Lower leg skin (tissue), 4 donors: Measurements from ENCODE around the gene IST1. TPM values are rescaled to one million over a fixed set of nuclear protein-coding genes. Genes with fewer than 3 reads are reported as not detected.

Experiments used
- DNase-seq, 2 donors: peaks; one replicate each; pipeline ENCODE4 v3.0.0-alpha.2; 2019; ENCODE audit warnings: low spot score in 2 of 2
- H3K4me3 ChIP-seq: fragments of 200-600 bp; sonication (generic); 2 replicates; pipeline ENCODE4 v1.5.1; 2017; ENCODE audit warnings: mild to moderate bottlenecking, low read depth; ENCODE audit not compliant: poor library complexity, severe bottlenecking
- POLR2A ChIP-seq, 2 donors: fragments of 450-650 bp; IDR thresholded peaks; one replicate each; pipeline ENCODE4 v1.6.1; 2016 to 2017; ENCODE audit warnings: antibody characterized with exemption in 2 of 2, mild to moderate bottlenecking in 1 of 2, moderate library complexity in 1 of 2
- WGBS, 2 donors: methylation state at CpG; one replicate each; pipeline ENCODE4 v1.1.5; 2018; 5-methylcytosine and 5-hydroxymethylcytosine counted together
- intact Hi-C: fragments of 100-400 bp; cut with DNase I; formaldehyde crosslinking; loops from one replicate; pipeline ENCODE4 v1.15.0; 2023; ENCODE audit warnings: low total_unique reads
- total RNA-seq, 4 donors: library from RNA; depleted of rRNA; stranded (reverse); fragments of >200 nt; gene quantifications; one replicate each; pipeline ENCODE4 v1.1.0, GENCODE V29; 2016
- TF ChIP-seq, protein P1 (sequence below), 3 donors: fragments of 450-650 bp; IDR thresholded peaks; one replicate each; pipeline ENCODE4 v1.5.1; 2016; ENCODE audit warnings: antibody characterized with exemption in 3 of 3, mild to moderate bottlenecking in 3 of 3, moderate library complexity in 2 of 3

Gene IST1
- total RNA-seq, 4 donors from 2014 or later = 153 to 227 (median 197) TPM

DNA sequence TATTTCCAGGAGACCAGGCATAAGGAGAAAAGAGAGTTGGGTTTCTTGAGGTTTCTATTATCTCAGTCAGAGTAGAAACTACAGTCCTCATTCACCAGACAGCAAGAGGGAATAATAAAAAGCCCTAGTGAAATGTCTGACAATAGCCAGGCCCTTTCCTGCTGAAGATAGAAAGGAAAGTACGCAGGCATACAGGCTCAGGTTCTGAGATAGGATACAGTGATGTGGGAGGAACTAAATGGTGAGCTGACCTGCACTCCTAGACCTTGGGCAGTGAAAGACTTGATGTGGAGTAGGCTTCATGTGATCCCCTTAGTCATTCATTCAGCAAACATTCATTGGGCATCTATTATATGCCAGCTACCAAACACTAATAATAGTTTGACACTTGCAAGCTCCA, 26.2 kb upstream of the IST1 start:
- 93 to 100% methylated on average over 1 of the region's 1 CpG for WGBS, 2 donors
- intact Hi-C loops = no loop called here
- DNase-seq = no peak
- H3K4me3 ChIP-seq = no peak overlapping the region
- TF ChIP-seq, protein P1, sequence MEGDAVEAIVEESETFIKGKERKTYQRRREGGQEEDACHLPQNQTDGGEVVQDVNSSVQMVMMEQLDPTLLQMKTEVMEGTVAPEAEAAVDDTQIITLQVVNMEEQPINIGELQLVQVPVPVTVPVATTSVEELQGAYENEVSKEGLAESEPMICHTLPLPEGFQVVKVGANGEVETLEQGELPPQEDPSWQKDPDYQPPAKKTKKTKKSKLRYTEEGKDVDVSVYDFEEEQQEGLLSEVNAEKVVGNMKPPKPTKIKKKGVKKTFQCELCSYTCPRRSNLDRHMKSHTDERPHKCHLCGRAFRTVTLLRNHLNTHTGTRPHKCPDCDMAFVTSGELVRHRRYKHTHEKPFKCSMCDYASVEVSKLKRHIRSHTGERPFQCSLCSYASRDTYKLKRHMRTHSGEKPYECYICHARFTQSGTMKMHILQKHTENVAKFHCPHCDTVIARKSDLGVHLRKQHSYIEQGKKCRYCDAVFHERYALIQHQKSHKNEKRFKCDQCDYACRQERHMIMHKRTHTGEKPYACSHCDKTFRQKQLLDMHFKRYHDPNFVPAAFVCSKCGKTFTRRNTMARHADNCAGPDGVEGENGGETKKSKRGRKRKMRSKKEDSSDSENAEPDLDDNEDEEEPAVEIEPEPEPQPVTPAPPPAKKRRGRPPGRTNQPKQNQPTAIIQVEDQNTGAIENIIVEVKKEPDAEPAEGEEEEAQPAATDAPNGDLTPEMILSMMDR (IDR thresholded peaks at IDR 0.05) = no peak
- TF ChIP-seq POLR2A (IDR thresholded peaks at IDR 0.05) = no peak

DNA sequence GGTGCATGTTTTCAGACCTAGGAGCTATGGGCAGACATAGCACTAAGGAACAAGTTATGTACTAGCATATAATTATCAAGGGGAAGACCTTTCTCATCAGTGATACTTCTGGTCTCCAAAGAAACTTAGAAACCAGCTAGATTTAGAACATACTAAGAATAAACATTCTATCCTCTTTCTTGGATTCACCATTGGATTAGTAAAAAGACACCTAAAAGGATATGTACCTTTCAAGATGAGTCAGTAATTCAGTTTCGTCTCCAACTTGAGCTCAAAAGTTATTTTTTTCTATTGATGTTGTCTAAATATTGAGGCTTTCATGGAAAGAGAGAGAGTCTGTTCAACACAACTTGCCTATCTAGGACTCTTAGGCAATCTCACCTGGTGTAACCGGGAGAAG, 24.5 kb upstream of the IST1 start:
- no peak for DNase-seq
- WGBS, 2 donors = 94 to 97% methylated on average over 2 of the region's 2 CpGs
- TF ChIP-seq, protein P1 (IDR thresholded peaks at IDR 0.05) = no peak
- TF ChIP-seq POLR2A (IDR thresholded peaks at IDR 0.05) = no peak
- H3K4me3 ChIP-seq = no peak overlapping the region
- intact Hi-C loops = no loop called here

DNA sequence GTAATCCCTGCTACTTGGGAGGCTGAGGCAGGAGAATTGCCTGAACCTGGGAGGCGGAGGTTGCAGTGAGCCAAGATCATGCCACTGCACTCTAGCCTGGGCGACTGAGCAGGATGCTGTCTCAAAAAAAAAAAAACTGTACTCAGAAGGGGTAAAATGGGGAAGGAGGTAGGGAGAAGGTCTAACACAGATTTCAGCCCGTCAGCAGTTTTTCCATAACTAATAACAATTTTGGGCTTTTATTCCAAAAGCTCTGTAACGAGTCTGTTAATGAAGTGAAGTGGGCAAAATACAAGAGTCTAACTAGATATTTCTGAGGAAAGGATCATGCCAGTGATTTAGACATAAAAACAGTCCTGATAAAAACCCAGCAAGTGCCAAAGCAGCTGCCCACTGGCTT, 22.1 kb upstream of the IST1 start:
- TF ChIP-seq, protein P1 (IDR thresholded peaks at IDR 0.05) = no peak
- no peak for TF ChIP-seq POLR2A (IDR thresholded peaks at IDR 0.05)
- intact Hi-C loops = no loop called here
- 89 to 94% methylated on average over 4 of the region's 4 CpGs for WGBS, 2 donors

DNA sequence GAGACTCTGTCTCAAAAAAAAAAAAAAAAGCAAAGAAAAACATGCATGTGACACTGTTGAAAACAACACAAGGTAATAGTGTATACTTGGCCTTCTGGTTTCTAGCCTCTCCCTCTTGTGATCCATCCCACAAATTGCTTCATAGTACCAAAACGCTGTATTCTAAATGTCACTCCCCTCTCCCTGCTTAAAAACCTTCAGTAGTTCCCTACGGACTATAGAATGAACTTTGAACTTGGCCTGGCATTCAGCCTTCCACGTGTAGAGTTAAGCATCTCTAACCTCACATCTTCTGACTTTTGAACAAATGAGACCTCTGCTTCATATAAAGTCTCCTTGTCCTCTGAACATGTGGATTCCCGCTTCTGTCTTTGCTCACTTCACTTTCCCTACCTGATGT, 16.4 kb upstream of the IST1 start:
- WGBS, 2 donors = 57 to 81% methylated on average over 4 of the region's 4 CpGs
- intact Hi-C loops = loop anchor here (5.0 kb wide), 1 partner anchor 1683 kb away; no protein-coding TSS in a partner anchor
- DNase-seq = no peak
- no peak overlapping the region for H3K4me3 ChIP-seq
- TF ChIP-seq, protein P1 (IDR thresholded peaks at IDR 0.05) = no peak
- no peak for TF ChIP-seq POLR2A (IDR thresholded peaks at IDR 0.05)

More for the DNA sequence above, 22.1 kb upstream of the IST1 start:
- DNase-seq = peak in 1 of 2 donors; percentile 12
- no peak overlapping the region for H3K4me3 ChIP-seq

DNA sequence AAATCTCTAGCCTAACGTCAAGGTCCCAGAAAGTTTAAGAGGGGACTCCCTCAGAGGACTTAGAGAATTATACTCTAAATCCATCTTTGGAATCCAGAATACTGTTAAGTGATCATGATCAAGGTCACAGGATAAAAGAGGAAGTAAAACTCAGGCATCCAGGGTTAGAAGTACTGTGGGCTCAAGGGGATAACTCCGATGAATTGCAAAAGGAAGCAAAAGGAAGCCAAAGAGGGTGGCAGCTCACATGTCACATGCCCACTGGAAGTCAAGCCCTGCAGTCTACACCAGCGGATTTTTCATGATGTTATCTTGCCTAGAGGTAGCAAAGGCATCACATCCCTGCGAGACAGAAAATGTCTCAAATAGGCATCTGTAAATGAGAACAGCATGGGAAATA, 15.2 kb upstream of the IST1 start:
- DNase-seq = peak in 1 of 2 donors; percentile 24
- intact Hi-C loops = loop anchor here (10.0 kb wide), 1 partner anchor 75 kb away; the partner anchor contains the start of gene AP1G1
- no peak for TF ChIP-seq POLR2A (IDR thresholded peaks at IDR 0.05)
- TF ChIP-seq, protein P1 (IDR thresholded peaks at IDR 0.05) = no peak
- 69% methylated on average over 4 of the region's 4 CpGs for WGBS, 2 donors
- no peak overlapping the region for H3K4me3 ChIP-seq
